DND-41 (cell line): Measurements from ENCODE around the gene GNB5.

ENCODE experiments used
- ATAC-seq: fragments of 200-7000 bp; cut with Tn5 transposase; 3 replicates; pipeline ENCODE4 v1.9.1; 2021; ENCODE audit warnings: low read depth; ENCODE audit not compliant: insufficient read depth
- DNase-seq: peaks from one replicate; pipeline ENCODE4 v3.0.0-alpha.2; 2020
- H2AFZ ChIP-seq: 2 replicates; pipeline ENCODE4 v1.6.0; 2012; ENCODE audit warnings: low read depth, low read length
- H3K27ac ChIP-seq: 2 replicates; pipeline ENCODE4 v1.5.1; 2012; ENCODE audit warnings: low read length, inconsistent platforms
- H3K27me3 ChIP-seq: fragments of 200-600 bp; sonication (generic); 2 replicates; pipeline ENCODE4 v1.6.0; 2012; ENCODE audit warnings: low read length, mild to moderate bottlenecking, inconsistent platforms; ENCODE audit not compliant: insufficient read depth, poor library complexity
- H3K36me3 ChIP-seq: 2 replicates; pipeline ENCODE4 v1.5.1; 2012; ENCODE audit warnings: low read length, inconsistent platforms; ENCODE audit not compliant: insufficient read depth
- H3K4me1 ChIP-seq: 2 replicates; pipeline ENCODE4 v1.5.1; 2012; ENCODE audit warnings: mild to moderate bottlenecking, low read length; ENCODE audit not compliant: insufficient read depth
- H3K4me2 ChIP-seq: 2 replicates; pipeline ENCODE4 v1.6.0; 2012; ENCODE audit warnings: mild to moderate bottlenecking, moderate library complexity, low read length, inconsistent platforms; ENCODE audit not compliant: insufficient read depth
- H3K4me3 ChIP-seq, 2 experiments: fragments of 200-600 bp in 1 of 2; shearing (Covaris generic) in 1 of 2; 2 replicates each; pipeline ENCODE4 v1.5.1; 2012 to 2016; ENCODE audit warnings: inconsistent platforms in 2 of 2, low read length in 2 of 2, mild to moderate bottlenecking in 2 of 2, low read depth in 1 of 2, moderate library complexity in 1 of 2
- H3K79me2 ChIP-seq: 2 replicates; pipeline ENCODE4 v1.6.0; 2012; ENCODE audit warnings: low read length, inconsistent platforms; ENCODE audit not compliant: insufficient read depth
- H3K9ac ChIP-seq: 2 replicates; pipeline ENCODE4 v1.6.0; 2012; ENCODE audit warnings: low read depth, mild to moderate bottlenecking, inconsistent platforms, low read length, moderate library complexity
- H3K9me3 ChIP-seq: 2 replicates; pipeline ENCODE4 v1.5.1; 2012; ENCODE audit warnings: low read length, moderate library complexity, mild to moderate bottlenecking, inconsistent platforms; ENCODE audit not compliant: insufficient read depth, severe bottlenecking
- H4K20me1 ChIP-seq: 2 replicates; pipeline ENCODE4 v1.6.0; 2012; ENCODE audit warnings: low read length; ENCODE audit not compliant: insufficient read depth
- CTCF ChIP-seq: IDR thresholded peaks from 2 replicates; pipeline ENCODE4 v1.5.1; 2012; ENCODE audit warnings: borderline replicate concordance, low read length, moderate library complexity, mild to moderate bottlenecking; ENCODE audit not compliant: poor library complexity, severe bottlenecking; ENCODE audit errors: extremely low read depth
- EZH2 ChIP-seq: IDR thresholded peaks from 3 replicates; pipeline ENCODE4 v1.6.1; 2012; ENCODE audit warnings: borderline replicate concordance, low read depth, mild to moderate bottlenecking, moderate library complexity, low read length, inconsistent platforms; ENCODE audit not compliant: severe bottlenecking

The GNB5 gene

GRCh38 chr15:52080706-52081392 lies 110.3 kb downstream of the GNB5 start:
- H3K9me3 ChIP-seq, result no peaks in the 10 kb centered on the region
- no peak overlapping the region for H3K4me2 ChIP-seq
- H3K36me3 ChIP-seq, result no peaks in the 10 kb centered on the region
- H3K9ac ChIP-seq, result no peak overlapping the region
- DNase-seq, result no peak
- H2AFZ ChIP-seq, result no peak overlapping the region
- H3K27me3 ChIP-seq, result no peaks in the 10 kb centered on the region
- no peaks in the 10 kb centered on the region for H4K20me1 ChIP-seq
- no peak overlapping the region for H3K27ac ChIP-seq
- H3K79me2 ChIP-seq, result no peaks in the 10 kb centered on the region
- no peak overlapping the region for H3K4me3 ChIP-seq
- H3K4me1 ChIP-seq, result peaks cover 13% of the 10 kb centered on the region
- no peak for ATAC-seq
- TF ChIP-seq EZH2 (no peak), CTCF (no peak)

- H3K27ac ChIP-seq, result no peak overlapping the region
- no peak for ATAC-seq
- no peaks in the 10 kb centered on the region for H3K79me2 ChIP-seq
- no peak overlapping the region for H3K4me3 ChIP-seq
- H3K9ac ChIP-seq, result no peak overlapping the region
- no peak for DNase-seq
- H3K9me3 ChIP-seq, result no peaks in the 10 kb centered on the region
- no peaks in the 10 kb centered on the region for H3K27me3 ChIP-seq
- H4K20me1 ChIP-seq, result no peaks in the 10 kb centered on the region
- no peak overlapping the region for H3K4me2 ChIP-seq
- H3K4me1 ChIP-seq, result peaks cover 13% of the 10 kb centered on the region
- TF ChIP-seq EZH2 (no peak), CTCF (no peak)
- no peaks in the 10 kb centered on the region for H3K36me3 ChIP-seq
- H2AFZ ChIP-seq, result no peak overlapping the region
Observed at GRCh38 chr15:52080031-52080430, 111.2 kb downstream of the GNB5 start.

- no peak overlapping the region for H3K4me2 ChIP-seq
- TF ChIP-seq EZH2, result no peak
- peak; percentile 89 for TF ChIP-seq CTCF
- peak; percentile 83 for ATAC-seq
Observed at GRCh38 chr15:52078876-52079700, 112.1 kb downstream of the GNB5 start.

More at GRCh38 chr15:52078876-52079700, 112.1 kb downstream of the GNB5 start:
- Histone ChIP-seq H3K4me1 (peaks cover 13% of the 10 kb centered on the region), H3K79me2 (no peaks in the 10 kb centered on the region), H4K20me1 (no peaks in the 10 kb centered on the region), H3K27me3 (no peaks in the 10 kb centered on the region), H3K9ac (no peak overlapping the region), H3K4me3 (no peak overlapping the region), H3K36me3 (no peaks in the 10 kb centered on the region), H3K9me3 (no peaks in the 10 kb centered on the region), H3K27ac (no peak overlapping the region), H2AFZ (no peak overlapping the region)
- peak; percentile 81 for DNase-seq
